ENCODE data around the gene ZNF775.

ZNF775 gene

GRCh38 chr7:150337659-150338081 lies 41.5 kb upstream of the ZNF775 start:
- Histone ChIP-seq H3K9me3 (no peaks in the 10 kb centered on the region), H3K36me3 (peaks cover 59% of the 10 kb centered on the region), H3K27ac (no peak overlapping the region), H3K4me1 (ENCODE audit: control insufficient read depth in 1 of 2, insufficient read depth in 1 of 2, low read depth in 1 of 2, low read length in 1 of 2) (peaks cover 0 to 6% of the 10 kb centered on the region in 2 experiments), H3K4me3 (ENCODE audit: low read depth in 1 of 2, low read length in 1 of 2) (no peak overlapping the region), H3K27me3 (peaks cover 42% of the 10 kb centered on the region)
- no peak for TF ChIP-seq CTCF (IDR thresholded peaks at IDR 0.05)

GRCh38 chr7:150338166-150338829 lies 40.8 kb upstream of the ZNF775 start:
- no peak for TF ChIP-seq CTCF (IDR thresholded peaks at IDR 0.05)
- Histone ChIP-seq H3K9me3 (no peaks in the 10 kb centered on the region), H3K4me1 (ENCODE audit: control insufficient read depth in 1 of 2, insufficient read depth in 1 of 2, low read depth in 1 of 2, low read length in 1 of 2) (peaks cover 0 to 6% of the 10 kb centered on the region in 2 experiments), H3K27ac (no peak overlapping the region), H3K4me3 (ENCODE audit: low read depth in 1 of 2, low read length in 1 of 2) (no peak overlapping the region), H3K36me3 (peaks cover 56% of the 10 kb centered on the region), H3K27me3 (peaks cover 48% of the 10 kb centered on the region)

GRCh38 chr7:150339409-150339809 lies 39.7 kb upstream of the ZNF775 start:
- Histone ChIP-seq H3K4me3 (ENCODE audit: low read depth in 1 of 2, low read length in 1 of 2) (no peak overlapping the region), H3K27me3 (peaks cover 59% of the 10 kb centered on the region), H3K4me1 (ENCODE audit: control insufficient read depth in 1 of 2, insufficient read depth in 1 of 2, low read depth in 1 of 2, low read length in 1 of 2) (peaks cover 0 to 6% of the 10 kb centered on the region in 2 experiments), H3K27ac (no peak overlapping the region), H3K9me3 (peaks cover 3% of the 10 kb centered on the region), H3K36me3 (peaks cover 45% of the 10 kb centered on the region)
- no peak for TF ChIP-seq CTCF (IDR thresholded peaks at IDR 0.05)

- H3K27me3 ChIP-seq: peaks cover 67% of the 10 kb centered on the region
These were observed 38.9 kb upstream of the ZNF775 start for GRCh38 chr7:150340024-150340749.

GRCh38 chr7:150340875-150341262 lies 38.3 kb upstream of the ZNF775 start:
- Histone ChIP-seq H3K9me3 (peaks cover 8% of the 10 kb centered on the region), H3K27ac (no peak overlapping the region), H3K4me3 (ENCODE audit: low read depth in 1 of 2, low read length in 1 of 2) (no peak overlapping the region), H3K36me3 (peaks cover 38% of the 10 kb centered on the region), H3K4me1 (ENCODE audit: control insufficient read depth in 1 of 2, insufficient read depth in 1 of 2, low read depth in 1 of 2, low read length in 1 of 2) (peaks cover 0 to 6% of the 10 kb centered on the region in 2 experiments), H3K27me3 (peaks cover 73% of the 10 kb centered on the region)
- no peak for TF ChIP-seq CTCF (IDR thresholded peaks at IDR 0.05)

More at GRCh38 chr7:150340024-150340749, 38.9 kb upstream of the ZNF775 start:
- peaks cover 43% of the 10 kb centered on the region for H3K36me3 ChIP-seq
- peaks cover 0 to 6% of the 10 kb centered on the region in 2 experiments for H3K4me1 ChIP-seq (ENCODE audit: control insufficient read depth in 1 of 2, insufficient read depth in 1 of 2, low read depth in 1 of 2, low read length in 1 of 2)
- no peak overlapping the region for H3K4me3 ChIP-seq (ENCODE audit: low read depth in 1 of 2, low read length in 1 of 2)
- no peak for TF ChIP-seq CTCF (IDR thresholded peaks at IDR 0.05)
- H3K9me3 ChIP-seq: peaks cover 8% of the 10 kb centered on the region
- H3K27ac ChIP-seq: no peak overlapping the region

All from neutrophil (primary cell).